Measurements from ENCODE around the gene C11orf68.
A peak's percentile ranks its signal among the peaks of the same experiment; 100 is the strongest.

The C11orf68 gene

GRCh38 chr11:65885231-65885630, 33.6 kb downstream of the C11orf68 start:
- H3K27me3 ChIP-seq (ENCODE audit: insufficient read depth, poor library complexity, severe bottlenecking) = no peaks in the 10 kb centered on the region
- ATAC-seq (ENCODE audit: low read depth) (no peak), DNase-seq (ENCODE audit: low spot score) (no peak)
- no peaks in the 10 kb centered on the region for H3K9me3 ChIP-seq (ENCODE audit: severe bottlenecking)
- no peak overlapping the region for H3K27ac ChIP-seq (ENCODE audit: poor library complexity, severe bottlenecking)
- peaks cover 10% of the 10 kb centered on the region for H3K4me1 ChIP-seq (ENCODE audit: insufficient read depth, poor library complexity, severe bottlenecking)
- no peak overlapping the region for H3K4me3 ChIP-seq (ENCODE audit: severe bottlenecking)
- H3K36me3 ChIP-seq (ENCODE audit: low read depth) = peaks cover 38% of the 10 kb centered on the region
- TF ChIP-seq CTCF (IDR thresholded peaks at IDR 0.05; ENCODE audit: poor library complexity, severe bottlenecking) = no peak

GRCh38 chr11:65884716-65885092, 34.2 kb downstream of the C11orf68 start:
- Histone ChIP-seq H3K4me1 (ENCODE audit: insufficient read depth, poor library complexity, severe bottlenecking) (peaks cover 5% of the 10 kb centered on the region), H3K27ac (ENCODE audit: poor library complexity, severe bottlenecking) (no peak overlapping the region), H3K9me3 (ENCODE audit: severe bottlenecking) (no peaks in the 10 kb centered on the region), H3K27me3 (ENCODE audit: insufficient read depth, poor library complexity, severe bottlenecking) (no peaks in the 10 kb centered on the region), H3K4me3 (ENCODE audit: severe bottlenecking) (no peak overlapping the region), H3K36me3 (ENCODE audit: low read depth) (peaks cover 38% of the 10 kb centered on the region)
- DNase-seq (ENCODE audit: low spot score) (peak; percentile 66), ATAC-seq (ENCODE audit: low read depth) (peak; percentile 32)
- peak; percentile 96 for TF ChIP-seq CTCF (IDR thresholded peaks at IDR 0.05; ENCODE audit: poor library complexity, severe bottlenecking)

DNA sequence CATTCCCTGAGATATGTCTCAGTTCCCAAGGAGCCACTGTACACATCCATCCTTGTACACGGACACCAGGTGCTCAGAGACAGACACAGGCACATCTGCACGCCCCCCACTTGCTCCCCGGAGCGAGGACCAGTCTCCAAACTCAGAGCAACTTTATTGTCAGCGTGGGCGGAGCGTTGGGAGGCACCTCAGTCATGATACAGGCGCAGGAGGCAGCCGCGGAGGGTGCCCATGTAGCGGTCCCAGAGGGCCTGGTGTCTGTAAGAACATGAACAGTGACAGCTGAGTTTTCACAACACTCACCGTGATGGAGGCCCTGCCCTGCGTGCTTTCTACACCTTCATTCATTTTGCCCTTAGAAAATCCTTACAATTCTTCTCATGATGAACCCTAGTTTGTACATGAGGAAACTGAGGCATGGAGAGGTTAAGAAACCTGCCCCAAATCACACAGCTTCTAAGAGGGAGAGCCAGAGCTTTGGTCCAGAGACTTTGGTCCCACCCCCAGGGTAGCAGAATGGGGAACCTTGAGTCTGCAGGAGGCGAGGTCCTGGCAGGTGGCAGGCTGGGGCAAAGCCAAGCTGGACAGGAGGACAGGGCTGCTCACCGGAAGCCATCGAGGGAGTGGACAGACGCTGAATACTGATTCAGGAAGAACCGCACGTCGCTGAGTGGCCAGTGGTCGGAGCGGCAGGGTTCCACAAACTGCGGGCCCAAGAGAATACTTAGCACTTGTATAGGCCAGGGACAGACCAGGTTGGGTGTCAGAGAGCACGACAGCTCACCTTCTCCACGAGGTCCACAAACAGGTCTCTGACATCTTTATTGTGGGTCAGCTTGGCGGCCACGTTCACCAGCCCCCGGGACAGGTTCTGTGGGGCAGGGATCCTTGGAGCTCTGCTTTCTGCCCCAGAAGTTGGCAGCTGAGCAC, 34.8 kb downstream of the C11orf68 start:
- Histone ChIP-seq H3K36me3 (ENCODE audit: low read depth) (peaks cover 38% of the 10 kb centered on the region), H3K4me1 (ENCODE audit: insufficient read depth, poor library complexity, severe bottlenecking) (no peaks in the 10 kb centered on the region), H3K27ac (ENCODE audit: poor library complexity, severe bottlenecking) (no peak overlapping the region), H3K27me3 (ENCODE audit: insufficient read depth, poor library complexity, severe bottlenecking) (no peaks in the 10 kb centered on the region), H3K9me3 (ENCODE audit: severe bottlenecking) (no peaks in the 10 kb centered on the region), H3K4me3 (ENCODE audit: severe bottlenecking) (no peak overlapping the region)
- no peak for TF ChIP-seq CTCF (IDR thresholded peaks at IDR 0.05; ENCODE audit: poor library complexity, severe bottlenecking)
- ATAC-seq (ENCODE audit: low read depth) (no peak), DNase-seq (ENCODE audit: low spot score) (no peak)

GRCh38 chr11:65883058-65883761, 35.7 kb downstream of the C11orf68 start:
- H3K9me3 ChIP-seq (ENCODE audit: severe bottlenecking) = no peaks in the 10 kb centered on the region
- no peaks in the 10 kb centered on the region for H3K27me3 ChIP-seq (ENCODE audit: insufficient read depth, poor library complexity, severe bottlenecking)
- no peak for TF ChIP-seq CTCF (IDR thresholded peaks at IDR 0.05; ENCODE audit: poor library complexity, severe bottlenecking)
- ATAC-seq (ENCODE audit: low read depth) (no peak), DNase-seq (ENCODE audit: low spot score) (no peak)
- H3K4me1 ChIP-seq (ENCODE audit: insufficient read depth, poor library complexity, severe bottlenecking) = no peaks in the 10 kb centered on the region
- H3K36me3 ChIP-seq (ENCODE audit: low read depth) = peaks cover 38% of the 10 kb centered on the region
- H3K27ac ChIP-seq (ENCODE audit: poor library complexity, severe bottlenecking) = no peak overlapping the region
- H3K4me3 ChIP-seq (ENCODE audit: severe bottlenecking) = no peak overlapping the region
